Sigmoid colon (tissue), 7 donors: Measurements from ENCODE around the gene COL6A2. TPM values are rescaled to one million over a fixed set of nuclear protein-coding genes. Genes with fewer than 3 reads are reported as not detected.
A peak's percentile ranks its signal among the peaks of the same experiment; 100 is the strongest.
"Not testable (repeated sequence)": the region's sequence is repeated elsewhere in the genome, so short reads cannot be mapped to it uniquely, and the experiment has no call there.

Experiments
- DNase-seq: peaks from one replicate; pipeline ENCODE4 v3.0.0-alpha.2; 2019
- H3K27ac ChIP-seq, 4 donors: fragments of 200-600 bp; sonication (generic); one replicate each; pipeline ENCODE4 v1.5.1; 2016 to 2019; ENCODE audit warnings: mild to moderate bottlenecking in 1 of 4
- H3K27me3 ChIP-seq, 3 donors: fragments of 200-600 bp; sonication (generic); one replicate each; pipeline ENCODE4 v1.5.1; 2019; ENCODE audit warnings: mild to moderate bottlenecking in 1 of 3
- H3K36me3 ChIP-seq, 4 donors: fragments of 200-600 bp; sonication (generic); one replicate each; pipeline ENCODE4 v1.5.1; 2016 to 2019
- H3K4me1 ChIP-seq, 4 donors: fragments of 200-600 bp; sonication (generic); one replicate each; pipeline ENCODE4 v1.5.1; 2017 to 2019
- H3K4me3 ChIP-seq, 4 donors: fragments of 200-600 bp; sonication (generic); one replicate each; pipeline ENCODE4 v1.5.1; 2017 to 2019; ENCODE audit warnings: mild to moderate bottlenecking in 2 of 4, moderate library complexity in 1 of 4
- H3K9me3 ChIP-seq, 4 donors: fragments of 200-600 bp in 3 of 4; sonication (generic) in 3 of 4; one replicate each; pipeline versions ENCODE4 v1.5.1 to v1.6.1; 2013 to 2019
- EP300 ChIP-seq, 4 donors: sonication (generic); formaldehyde crosslinking; IDR thresholded peaks; one replicate each; pipeline ENCODE4 v1.6.1; 2017; ENCODE audit warnings: antibody characterized with exemption in 4 of 4
- POLR2A ChIP-seq, 2 donors: fragments of 450-650 bp; IDR thresholded peaks; one replicate each; pipeline ENCODE4 v1.6.1; 2016; ENCODE audit warnings: antibody characterized with exemption in 2 of 2, mild to moderate bottlenecking in 2 of 2, moderate library complexity in 2 of 2
- POLR2AphosphoS5 ChIP-seq, 4 donors: sonication (generic); formaldehyde crosslinking; IDR thresholded peaks; one replicate each; pipeline ENCODE4 v1.6.1; 2017; ENCODE audit warnings: antibody characterized with exemption in 4 of 4
- WGBS, 2 donors: extraction: QIAGEN DNeasy Blood & Tissue Kit; methylation state at CpG; one replicate each; pipeline ENCODE4 v1.1.7; 2013; 5-methylcytosine and 5-hydroxymethylcytosine counted together
- intact Hi-C: fragments of 100-400 bp; cut with DNase I; formaldehyde crosslinking; loops from one replicate; pipeline ENCODE4 v1.15.1; 2023
- polyA plus RNA-seq, 3 donors: library from polyadenylated mRNA; stranded (reverse); fragments of 200-250 nt; gene quantifications; one replicate each; pipeline ENCODE4 v1.2.3, GENCODE V29; 2013
- total RNA-seq, 4 donors: library from RNA; depleted of rRNA; stranded (reverse); fragments of >200 nt; gene quantifications; one replicate each; pipeline ENCODE4 v1.1.0, GENCODE V29; 2016
- TF ChIP-seq, protein P1 (sequence below), 4 experiments: fragments of 450-650 bp in 3 of 4; fragments of 200-600 bp in 1 of 4; IDR thresholded peaks; one replicate each; pipeline ENCODE4 v1.5.1; 2016 to 2019; ENCODE audit warnings: antibody characterized with exemption in 4 of 4, mild to moderate bottlenecking in 3 of 4, moderate library complexity in 2 of 4
- donor health status: healthy with polysubstance abuse.
- donor health status: Bipolar disorder and iron deficiency.
- donor health status: healthy.

Gene COL6A2
- total and polyA plus RNA-seq, 7 donors: 14.3 to 1,745 (median 570) TPM

DNA sequence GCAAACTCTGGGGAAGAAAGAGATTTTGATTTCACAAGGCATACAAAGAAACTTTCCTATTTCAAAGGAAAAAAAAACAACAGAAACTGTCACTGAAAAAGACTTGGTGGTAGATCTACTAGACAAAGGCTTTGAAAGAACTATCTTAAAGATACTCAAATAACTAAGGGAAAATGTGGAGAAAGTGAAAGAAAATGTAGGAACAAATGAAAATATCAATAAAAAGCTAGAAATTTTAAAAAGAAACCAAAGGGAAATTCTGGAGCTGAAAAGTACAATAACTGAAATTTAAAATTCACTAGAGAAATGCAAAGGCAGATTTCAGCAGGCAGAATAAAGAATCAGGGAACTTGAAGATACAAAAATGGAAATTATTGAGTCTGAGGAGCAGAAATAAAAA lies 6.2 kb downstream of the COL6A2 start:
- intact Hi-C loops: no loop called here
- no peak for DNase-seq
- H3K27me3 ChIP-seq: no peaks in the 10 kb centered on the region
- no peak for TF ChIP-seq EP300 (IDR thresholded peaks at IDR 0.05)
- no peak for TF ChIP-seq POLR2AphosphoS5 (IDR thresholded peaks at IDR 0.05)
- TF ChIP-seq POLR2A (IDR thresholded peaks at IDR 0.05): no peak
- TF ChIP-seq, protein P1, sequence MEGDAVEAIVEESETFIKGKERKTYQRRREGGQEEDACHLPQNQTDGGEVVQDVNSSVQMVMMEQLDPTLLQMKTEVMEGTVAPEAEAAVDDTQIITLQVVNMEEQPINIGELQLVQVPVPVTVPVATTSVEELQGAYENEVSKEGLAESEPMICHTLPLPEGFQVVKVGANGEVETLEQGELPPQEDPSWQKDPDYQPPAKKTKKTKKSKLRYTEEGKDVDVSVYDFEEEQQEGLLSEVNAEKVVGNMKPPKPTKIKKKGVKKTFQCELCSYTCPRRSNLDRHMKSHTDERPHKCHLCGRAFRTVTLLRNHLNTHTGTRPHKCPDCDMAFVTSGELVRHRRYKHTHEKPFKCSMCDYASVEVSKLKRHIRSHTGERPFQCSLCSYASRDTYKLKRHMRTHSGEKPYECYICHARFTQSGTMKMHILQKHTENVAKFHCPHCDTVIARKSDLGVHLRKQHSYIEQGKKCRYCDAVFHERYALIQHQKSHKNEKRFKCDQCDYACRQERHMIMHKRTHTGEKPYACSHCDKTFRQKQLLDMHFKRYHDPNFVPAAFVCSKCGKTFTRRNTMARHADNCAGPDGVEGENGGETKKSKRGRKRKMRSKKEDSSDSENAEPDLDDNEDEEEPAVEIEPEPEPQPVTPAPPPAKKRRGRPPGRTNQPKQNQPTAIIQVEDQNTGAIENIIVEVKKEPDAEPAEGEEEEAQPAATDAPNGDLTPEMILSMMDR (IDR thresholded peaks at IDR 0.05): no peak
- H3K36me3 ChIP-seq: no peaks in the 10 kb centered on the region
- H3K4me1 ChIP-seq: peaks cover 0 to 38% (median 24%) of the 10 kb centered on the region in 4 donors
- peak overlapping the region in 2 of 4 donors; percentile 32 to 48 for H3K27ac ChIP-seq
- peaks cover 0 to 8% (median 0%) of the 10 kb centered on the region in 4 donors for H3K9me3 ChIP-seq
- no peak overlapping the region for H3K4me3 ChIP-seq

DNA sequence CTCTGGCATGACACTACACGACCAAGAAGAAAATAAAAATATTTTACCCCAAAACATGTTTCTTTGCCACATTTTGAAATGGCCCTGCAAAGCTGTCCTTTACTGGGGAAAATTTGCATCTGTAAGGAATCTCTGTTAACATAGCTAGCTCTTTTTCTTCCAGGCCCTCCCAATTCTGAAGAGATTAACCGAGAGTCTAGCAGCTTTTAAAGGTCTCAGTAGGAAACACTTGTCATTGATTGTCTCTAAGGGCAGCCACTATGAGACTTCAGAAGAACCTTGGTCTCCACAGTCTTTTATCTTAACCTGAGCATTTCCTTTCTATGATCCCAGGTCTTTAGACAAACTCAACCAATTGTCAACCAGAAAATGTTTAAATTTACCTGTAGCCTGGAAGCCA lies 9.5 kb downstream of the COL6A2 start:
- H3K36me3 ChIP-seq, H3K27me3 ChIP-seq, H3K27ac ChIP-seq, intact Hi-C loops, H3K4me3 ChIP-seq, DNase-seq, H3K9me3 ChIP-seq: not testable (repeated sequence)
- 72 to 75% methylated on average over 2 of the region's 2 CpGs for WGBS, 2 donors
- peaks cover 0 to 43% (median 39%) of the 10 kb centered on the region in 4 donors for H3K4me1 ChIP-seq

DNA sequence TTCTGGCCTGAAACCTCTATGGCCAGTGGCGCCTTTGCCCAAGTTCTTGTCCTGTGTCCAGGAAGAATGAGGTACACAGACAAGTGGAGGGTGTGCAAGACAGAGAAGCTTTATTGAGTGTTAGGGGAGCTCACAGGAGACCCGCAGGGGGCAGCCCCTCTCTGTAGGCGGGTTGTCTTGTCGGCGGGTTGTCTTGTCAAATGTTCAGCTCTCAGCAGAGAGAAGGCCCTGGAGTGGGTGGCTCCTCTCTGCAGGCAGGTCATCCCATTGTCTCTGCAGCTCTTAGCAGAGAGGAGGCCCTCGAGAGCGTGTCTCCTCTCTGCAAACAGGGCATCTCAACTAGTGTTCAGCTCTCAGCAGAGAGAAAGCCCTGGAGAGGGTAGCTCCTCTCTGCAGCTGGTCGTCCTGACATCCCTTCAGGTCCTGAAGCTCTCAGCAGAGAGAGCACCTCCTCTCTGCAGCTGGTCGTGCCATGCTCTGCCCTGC lies 11.0 kb downstream of the COL6A2 start:
- Histone ChIP-seq H3K27me3 (no peaks in the 10 kb centered on the region), H3K27ac (peak overlapping the region; percentile 73 to 81 (median 74)), H3K4me1 (peaks cover 0 to 41% (median 32%) of the 10 kb centered on the region in 4 donors), H3K9me3 (no peaks in the 10 kb centered on the region), H3K4me3 (no peak overlapping the region), H3K36me3 (peaks cover 21 to 22% (median 22%) of the 10 kb centered on the region in 4 donors)
- peak; percentile 53 for DNase-seq
- TF ChIP-seq, protein P1 (IDR thresholded peaks at IDR 0.05): no peak
- no peak for TF ChIP-seq POLR2AphosphoS5 (IDR thresholded peaks at IDR 0.05)
- no peak for TF ChIP-seq POLR2A (IDR thresholded peaks at IDR 0.05)
- TF ChIP-seq EP300 (IDR thresholded peaks at IDR 0.05): no peak
- intact Hi-C loops: no loop called here
- 71 to 85% methylated on average over 9 of the region's 9 CpGs for WGBS, 2 donors

GRCh38 chr21:46109313-46110221 lies 11.7 kb downstream of the COL6A2 start:
- intact Hi-C loops: loop anchor here (1.0 kb wide), 1 partner anchor 138 kb away; no protein-coding TSS in a partner anchor
- peak overlapping the region; percentile 73 to 81 (median 74) for H3K27ac ChIP-seq
- H3K36me3 ChIP-seq: peaks cover 23 to 29% (median 29%) of the 10 kb centered on the region in 4 donors
- peak; percentile 61 for DNase-seq
- peak overlapping the region in 1 of 4 donors; percentile 13 for H3K4me3 ChIP-seq
- no peaks in the 10 kb centered on the region for H3K27me3 ChIP-seq
- peaks cover 0 to 41% (median 31%) of the 10 kb centered on the region in 4 donors for H3K4me1 ChIP-seq
- no peaks in the 10 kb centered on the region for H3K9me3 ChIP-seq
- TF ChIP-seq, protein P1 (IDR thresholded peaks at IDR 0.05): no peak
- peak in 1 of 4 donors; percentile 10 for TF ChIP-seq POLR2AphosphoS5 (IDR thresholded peaks at IDR 0.05)
- WGBS, 2 donors: 79 to 84% methylated on average over 19 of the region's 19 CpGs

GRCh38 chr21:46110499-46111192 lies 12.7 kb downstream of the COL6A2 start:
- Histone ChIP-seq H3K27ac (peak overlapping the region; percentile 73 to 81 (median 74)), H3K9me3 (no peaks in the 10 kb centered on the region), H3K27me3 (no peaks in the 10 kb centered on the region), H3K36me3 (peaks cover 28 to 40% (median 39%) of the 10 kb centered on the region in 4 donors), H3K4me1 (peaks cover 0 to 41% (median 31%) of the 10 kb centered on the region in 4 donors), H3K4me3 (peak overlapping the region in 1 of 4 donors; percentile 13)
- intact Hi-C loops: loop anchor here (1.0 kb wide), 1 partner anchor 139 kb away; no protein-coding TSS in a partner anchor
- WGBS, 2 donors: 75 to 84% methylated on average over 20 of the region's 20 CpGs
- TF ChIP-seq, protein P1 (IDR thresholded peaks at IDR 0.05): peak in 1 of 4 experiments; percentile 28
- TF ChIP-seq POLR2AphosphoS5 (IDR thresholded peaks at IDR 0.05) (peak in 2 of 4 donors; percentile 34 to 35), EP300 (IDR thresholded peaks at IDR 0.05) (no peak), POLR2A (IDR thresholded peaks at IDR 0.05) (no peak)
- peak; percentile 95 for DNase-seq
